Stimulated activated CD4-positive, alpha-beta T cell treated with anti-CD3 and anti-CD28 coated beads, Interleukin-15, amount 100 ng/mL, for 24 hours (primary cell): ENCODE results near the gene ZNF664.

ENCODE experiments used
- DNase-seq: peaks from one replicate; pipeline ENCODE4 v3.0.0-alpha.2; 2020

The ZNF664 gene

DNA sequence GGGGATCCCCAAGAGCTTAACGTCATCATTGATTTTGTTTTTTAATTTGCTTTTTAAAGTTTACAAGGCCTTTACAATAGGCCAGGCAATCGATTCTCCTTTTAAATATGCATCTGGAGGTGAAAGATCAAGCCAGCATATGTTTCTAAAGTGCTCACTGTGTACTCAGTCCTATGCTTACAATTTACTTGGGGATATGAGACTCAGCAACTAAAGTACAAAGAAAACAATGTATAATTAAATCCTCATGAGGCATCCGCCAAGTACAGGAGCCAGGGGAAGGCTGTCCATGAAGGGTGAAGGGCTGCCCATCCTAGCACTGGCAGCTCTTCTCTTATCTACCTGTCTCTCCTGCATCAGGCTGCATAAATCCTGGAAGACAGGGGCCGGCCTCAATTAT is 12.2 kb upstream of the ZNF664 start:
- DNase-seq: no peak

DNA sequence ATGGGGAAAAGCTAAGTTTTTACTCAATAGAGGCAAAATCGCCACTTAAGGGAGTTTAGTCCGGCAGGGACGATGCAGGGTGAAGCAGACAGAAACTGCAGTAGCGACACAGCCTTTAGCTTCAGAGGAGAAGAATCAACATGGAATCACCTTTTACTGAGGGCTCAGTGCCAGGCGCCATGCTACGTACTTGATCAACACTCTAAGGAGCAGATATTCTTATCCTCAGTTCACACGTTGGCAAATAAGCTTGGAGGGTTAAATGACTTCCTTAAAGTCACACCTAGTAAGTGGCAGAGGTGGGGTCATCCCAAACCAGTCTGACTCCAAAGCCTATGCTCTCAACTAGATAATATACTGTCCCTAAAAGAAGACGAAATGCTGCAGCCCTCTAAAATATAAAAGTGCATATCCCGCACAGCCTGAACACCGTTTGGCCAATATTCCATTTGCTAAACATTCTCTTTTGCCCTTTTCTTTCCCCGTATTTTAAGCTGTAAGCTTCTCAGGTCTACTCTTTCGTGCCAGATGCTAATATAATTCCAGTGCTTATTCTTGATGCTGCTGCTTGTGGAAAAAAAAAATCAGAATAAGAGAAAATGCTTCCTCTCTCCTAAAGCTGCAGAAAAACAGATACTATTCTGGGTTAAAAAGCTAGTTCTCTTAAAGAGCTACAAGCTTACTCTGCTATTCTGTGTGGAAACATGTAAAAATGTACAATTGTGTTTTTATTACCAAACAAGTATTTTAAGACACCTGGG is 11.2 kb upstream of the ZNF664 start:
- no peak for DNase-seq

DNA sequence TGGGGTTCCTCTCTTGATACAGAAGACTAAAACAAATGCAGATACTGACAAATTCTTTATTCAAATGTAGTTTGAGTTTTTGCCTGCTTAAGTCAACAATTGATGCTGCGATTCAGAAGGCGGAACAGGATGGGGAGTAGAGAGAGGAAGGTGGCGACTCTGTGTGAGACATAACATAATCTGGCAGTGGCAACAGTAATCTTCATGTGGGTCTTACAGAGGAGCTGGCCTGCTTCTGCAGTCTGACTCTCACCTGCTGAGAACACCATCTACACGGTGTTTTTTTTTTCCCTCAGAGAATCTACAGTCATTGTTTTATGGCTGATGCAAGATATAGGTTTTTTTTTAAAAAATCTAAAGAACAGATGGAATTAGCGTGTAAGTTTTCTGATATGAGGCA is 10.5 kb upstream of the ZNF664 start:
- no peak for DNase-seq

DNA sequence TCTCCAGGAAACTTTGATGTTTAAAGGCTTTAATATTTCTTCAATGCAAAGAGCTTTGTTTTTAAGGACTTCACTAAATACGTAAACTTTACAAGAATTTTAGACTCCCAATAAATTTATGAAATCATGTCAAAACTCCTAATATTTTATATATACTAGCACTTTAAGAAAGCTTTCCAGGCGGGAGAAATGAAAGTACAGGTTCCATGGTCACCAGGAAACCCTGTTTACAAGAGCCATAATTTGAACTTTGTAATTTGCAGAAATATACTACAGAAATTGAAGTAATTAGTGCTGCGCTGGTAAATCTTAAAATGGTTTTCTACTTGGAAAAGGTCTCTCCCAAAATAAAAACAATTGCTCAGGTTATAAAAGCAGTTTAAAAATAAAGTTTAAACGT is 9.2 kb upstream of the ZNF664 start:
- no peak for DNase-seq

DNA sequence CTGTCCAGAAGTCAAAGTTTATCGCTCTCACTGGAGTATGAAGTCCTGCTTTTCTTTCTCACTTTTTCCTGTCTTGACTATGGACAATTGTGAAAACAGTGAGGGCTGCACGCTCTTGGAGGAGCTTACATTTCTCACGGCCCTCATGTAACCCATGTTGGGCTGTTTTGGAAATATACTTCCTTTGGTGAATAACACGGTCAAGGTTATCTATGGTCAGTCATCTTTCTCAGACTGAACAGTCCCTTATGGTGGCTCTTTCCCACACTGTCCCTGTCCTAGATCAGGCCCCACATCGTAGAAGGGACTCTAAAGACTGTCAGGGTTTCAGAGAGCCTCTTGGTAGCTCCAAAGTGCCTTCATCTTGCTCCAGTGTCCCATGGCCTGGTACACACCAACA is 7.6 kb upstream of the ZNF664 start:
- no peak for DNase-seq

DNA sequence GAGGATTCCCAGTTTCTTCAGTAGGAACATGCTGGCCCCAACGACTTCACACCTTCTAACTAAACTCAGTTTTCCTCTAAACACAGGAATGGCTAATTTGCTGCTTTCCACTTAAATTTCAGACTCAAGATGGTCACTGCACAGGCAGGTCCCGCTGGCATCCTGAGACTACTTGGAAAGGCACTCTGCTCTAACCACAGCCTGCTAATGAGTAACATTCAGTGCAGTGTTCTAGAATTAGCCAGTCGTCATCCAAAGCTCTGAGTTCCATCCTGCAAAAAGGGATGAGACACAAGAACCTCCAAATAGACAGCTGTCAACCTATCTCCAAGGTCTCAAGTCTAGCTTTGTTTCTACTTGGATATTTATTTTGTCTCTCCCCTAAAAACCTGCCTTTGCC is 6.4 kb upstream of the ZNF664 start:
- DNase-seq: no peak

DNA sequence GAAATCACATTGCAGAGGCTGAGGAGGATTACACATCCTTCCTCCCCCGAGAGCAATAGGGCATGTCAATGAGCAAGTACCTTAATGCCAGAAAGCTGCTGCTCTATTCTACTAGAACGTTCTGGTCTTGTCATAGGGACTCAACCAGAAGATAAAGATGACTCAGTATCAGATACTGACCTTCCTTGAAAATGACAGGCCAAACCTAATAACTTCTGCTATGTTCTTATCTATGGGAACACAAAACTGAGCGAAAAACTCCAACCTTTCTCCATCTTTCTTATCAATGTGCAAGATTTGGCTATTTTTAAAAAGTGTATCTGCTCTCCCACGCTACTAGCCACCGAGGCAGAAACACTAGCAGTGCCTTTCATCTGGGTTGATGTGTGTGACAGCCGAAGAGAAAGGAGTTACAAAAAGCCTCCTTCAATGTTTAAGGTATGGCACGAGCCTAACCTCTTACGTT is 5.9 kb upstream of the ZNF664 start:
- no peak for DNase-seq

DNA sequence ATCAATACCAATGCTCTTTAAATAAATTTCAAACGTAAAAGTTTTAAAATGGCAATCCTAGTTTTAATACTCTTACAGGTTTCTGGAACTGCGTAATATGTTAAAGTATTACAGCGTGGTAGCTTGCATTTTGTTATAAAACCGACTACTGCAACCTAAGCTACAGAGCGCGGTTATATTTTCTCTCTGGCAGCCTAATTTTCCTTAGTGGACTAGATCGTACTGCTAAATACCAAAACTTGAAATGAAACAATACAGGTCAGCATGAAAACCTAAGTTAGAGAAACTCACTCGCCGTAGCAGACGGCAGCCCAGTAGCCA is 1.6 kb upstream of the ZNF664 start:
- no peak for DNase-seq

DNA sequence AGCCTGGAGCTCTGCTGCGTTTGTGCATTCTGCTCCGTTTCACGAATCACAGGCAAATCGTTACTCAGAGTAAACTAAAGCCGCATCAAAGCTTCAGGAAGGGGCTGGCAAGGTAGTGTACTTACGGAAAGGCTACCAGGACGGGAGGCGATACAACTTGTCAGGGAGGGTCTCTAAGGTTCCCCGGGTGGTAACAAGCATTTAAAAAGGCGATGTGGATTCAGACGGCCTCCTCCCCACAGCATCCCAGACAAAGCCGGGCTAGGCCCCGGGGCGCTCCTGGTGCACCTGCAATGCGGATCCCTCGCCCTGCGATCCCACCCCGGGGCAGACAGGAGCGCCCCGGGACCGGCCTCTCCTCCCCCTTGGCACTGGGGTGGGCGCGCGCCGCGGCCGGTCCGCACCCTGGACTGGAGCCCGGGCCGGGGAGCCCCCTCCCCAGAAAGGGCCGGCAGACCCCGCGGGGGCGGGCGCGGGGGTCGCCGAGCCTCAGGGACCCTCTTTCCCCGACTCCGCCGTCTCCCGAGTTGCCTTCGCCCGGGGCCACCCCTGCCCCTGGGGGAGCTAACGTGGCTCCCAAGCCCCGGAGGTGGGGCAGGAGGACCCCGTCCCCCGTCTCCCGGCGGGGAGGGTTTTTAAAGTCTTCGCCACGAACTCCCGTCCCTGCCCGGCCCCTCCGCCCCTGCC is 1.1 kb upstream of the ZNF664 start:
- DNase-seq: peak; percentile 45

DNA sequence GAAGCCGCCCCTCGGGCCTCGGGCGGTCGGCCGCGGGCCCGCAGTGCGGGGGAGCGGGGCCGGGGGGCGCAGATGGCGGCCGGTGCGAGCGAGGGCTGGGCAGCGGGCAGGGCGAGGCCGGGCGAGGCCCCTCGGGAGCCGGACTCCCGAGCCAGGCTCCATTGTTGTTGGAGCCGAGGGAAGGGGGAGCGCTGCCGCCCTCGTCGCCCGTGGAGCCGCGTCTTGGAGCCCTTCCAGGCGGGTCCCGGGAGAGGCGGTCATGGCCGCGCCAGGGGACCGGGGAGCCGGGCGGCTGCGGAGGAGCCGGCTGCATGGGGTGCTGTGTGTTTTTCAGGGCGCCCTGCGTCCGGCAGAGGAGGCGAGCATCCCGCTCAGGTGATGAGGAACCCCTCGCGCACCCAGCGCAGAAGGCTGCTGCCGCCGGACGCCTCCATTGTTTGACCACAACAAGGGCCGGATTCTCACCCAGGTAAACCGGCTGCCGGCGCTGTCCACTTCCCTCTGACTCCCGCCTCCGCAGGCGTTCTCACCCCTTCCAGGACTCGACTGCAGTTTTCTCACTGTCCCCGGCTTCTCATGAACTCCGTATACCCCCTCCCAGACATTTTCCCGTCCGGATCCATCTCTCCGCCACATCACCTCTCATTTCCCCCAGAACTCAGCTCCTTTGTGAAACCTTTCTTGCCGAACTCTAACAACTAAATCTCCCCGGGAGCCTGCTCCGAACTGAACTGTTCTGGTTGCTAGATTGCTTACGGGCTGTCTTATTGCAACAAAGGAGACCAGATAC is 732 bp downstream of the ZNF664 start:
- peak; percentile 43 for DNase-seq

DNA sequence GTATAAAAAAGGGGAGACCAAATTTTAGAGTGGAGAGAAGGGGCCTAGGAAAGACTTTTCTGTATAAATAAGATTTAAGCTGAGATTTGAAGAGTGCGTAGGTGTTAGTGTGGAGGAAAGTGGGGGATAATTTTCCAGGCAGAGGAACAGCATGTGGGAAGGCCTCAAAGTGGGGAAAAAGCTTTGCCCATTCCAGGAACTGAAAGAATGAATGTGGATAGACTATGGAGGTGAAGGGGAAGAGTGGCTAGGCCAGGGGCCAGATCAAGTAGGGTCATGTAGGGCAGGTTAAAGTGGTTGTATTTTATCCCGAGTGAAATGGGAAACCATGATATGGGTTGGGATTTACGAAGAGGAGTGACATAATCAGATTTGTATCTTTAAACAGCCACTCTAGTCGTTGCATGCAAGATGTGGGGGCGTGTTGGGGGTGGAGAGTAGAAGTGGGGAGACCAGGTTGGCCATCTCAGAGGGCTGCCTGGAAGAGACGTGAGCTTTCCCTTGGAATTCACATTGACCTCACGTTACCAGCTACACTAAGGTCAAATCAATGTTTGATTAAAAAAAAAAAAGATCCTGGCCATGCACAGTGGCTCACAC is 3.3 kb downstream of the ZNF664 start:
- DNase-seq: no peak

DNA sequence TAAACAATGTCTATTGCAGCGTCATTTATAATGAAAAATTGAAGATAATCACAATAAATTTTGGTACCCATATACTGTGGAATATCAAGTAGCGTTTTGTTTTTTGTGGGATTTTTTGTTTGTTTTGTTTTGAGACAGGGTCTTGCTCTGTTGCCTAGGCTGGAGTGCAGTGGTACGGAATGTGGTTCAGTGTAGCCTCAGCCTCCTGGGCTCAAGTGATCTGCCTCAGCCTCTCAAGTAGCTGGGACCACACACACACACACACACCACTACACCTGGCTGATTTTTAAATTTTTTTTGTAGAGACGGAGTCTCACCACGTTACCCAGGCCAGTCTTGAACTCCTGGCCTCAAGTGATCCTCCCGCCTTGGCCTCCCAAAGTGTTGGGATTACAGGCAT is 6.6 kb downstream of the ZNF664 start:
- no peak for DNase-seq

DNA sequence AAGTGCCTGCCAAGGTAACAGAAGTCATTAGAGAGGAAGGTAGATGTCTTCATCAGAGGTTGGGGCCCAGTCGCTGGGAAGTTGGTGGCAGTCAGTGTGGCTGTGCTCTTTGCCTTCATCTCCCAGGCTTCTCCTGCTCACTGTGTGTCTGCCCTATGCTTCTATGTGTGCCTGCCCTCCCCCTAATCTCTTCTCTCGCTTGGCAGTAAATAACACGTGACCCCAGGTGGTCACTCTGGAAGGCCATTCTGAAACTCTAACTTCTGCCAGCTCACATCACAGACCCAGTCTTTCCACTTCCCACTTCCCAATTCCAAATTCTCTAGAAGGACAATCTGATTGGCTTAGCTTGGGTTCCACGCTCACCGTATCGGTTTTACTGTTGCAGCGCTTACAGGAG is 9.3 kb downstream of the ZNF664 start:
- no peak for DNase-seq

DNA sequence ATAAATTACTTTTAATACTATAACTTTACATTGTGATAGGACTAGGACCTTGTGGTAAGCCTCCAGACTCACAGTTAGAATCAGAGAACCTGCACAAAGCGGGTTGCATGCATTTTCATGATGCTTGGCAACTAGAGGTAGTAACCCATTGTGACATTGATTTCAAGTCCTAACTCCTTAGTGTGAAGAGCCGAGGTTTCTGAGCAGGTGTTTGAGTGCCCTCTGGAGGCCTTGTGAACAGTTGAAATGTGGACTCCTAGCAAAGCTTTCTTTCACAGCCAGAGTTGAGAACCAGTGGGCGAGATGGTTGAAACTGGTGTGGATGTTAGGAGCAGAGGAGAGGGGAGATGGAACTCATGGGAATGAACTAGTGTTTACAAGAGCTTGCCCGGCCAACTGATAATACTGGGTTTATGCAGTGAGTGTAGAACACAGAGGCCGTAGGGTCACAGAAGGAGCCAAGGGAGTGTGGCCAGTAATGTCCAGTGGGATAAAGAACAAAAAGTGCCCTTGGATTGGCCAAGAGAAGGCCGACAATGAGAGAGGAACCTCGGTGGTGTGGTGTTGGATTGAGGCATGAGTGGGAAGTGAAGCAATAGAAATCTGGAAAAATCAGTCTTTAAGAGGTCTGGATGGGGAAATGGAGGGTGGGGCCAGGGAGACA is 10.9 kb downstream of the ZNF664 start:
- peak; percentile 36 for DNase-seq

DNA sequence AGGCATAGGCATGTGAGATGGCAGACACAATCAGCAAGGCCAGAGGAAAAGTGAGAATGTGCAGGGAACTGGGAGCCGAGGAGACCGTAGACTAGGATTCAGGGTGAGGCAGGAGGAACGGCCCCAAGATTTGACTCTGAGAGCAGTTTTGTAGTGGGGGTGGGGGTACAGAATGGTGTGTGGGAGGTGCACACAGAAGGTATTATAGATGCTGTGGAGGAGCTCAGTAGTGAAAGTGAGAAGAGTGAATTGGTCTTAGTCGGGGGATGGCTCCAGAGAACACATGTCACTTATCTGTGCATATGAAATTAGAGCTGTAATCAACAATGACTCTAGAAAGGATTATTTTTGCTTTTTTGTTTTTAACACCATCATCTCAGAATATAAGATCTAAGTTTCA is 11.9 kb downstream of the ZNF664 start:
- DNase-seq: no peak

DNA sequence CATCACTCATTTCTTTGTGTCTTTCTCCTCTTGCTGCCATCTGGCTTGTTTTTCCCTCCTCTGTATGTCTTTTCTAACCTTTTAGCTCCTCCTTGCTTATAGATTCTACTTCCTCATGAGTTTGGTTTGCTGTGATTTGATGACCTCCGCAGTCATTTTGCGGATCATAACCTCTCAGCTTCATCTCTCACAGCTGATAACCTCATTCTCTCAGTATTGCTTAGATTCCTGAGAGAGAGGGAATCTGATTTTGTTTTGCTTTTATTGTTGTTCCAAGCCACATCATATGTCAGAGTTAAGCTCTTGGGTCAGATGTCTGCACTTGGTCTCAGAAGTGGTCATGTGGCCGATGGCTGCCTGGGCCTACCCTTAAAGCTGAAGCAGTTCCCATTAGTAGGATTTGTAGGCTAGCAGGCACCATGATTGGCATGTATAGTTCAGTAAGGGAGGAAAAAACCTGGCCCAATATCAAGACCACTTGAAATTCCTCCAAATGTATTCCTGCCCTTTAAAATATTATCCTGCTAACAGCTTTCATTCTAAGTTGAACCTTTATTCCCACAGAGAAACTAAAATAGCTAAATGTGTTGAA is 13.5 kb downstream of the ZNF664 start:
- DNase-seq: no peak

DNA sequence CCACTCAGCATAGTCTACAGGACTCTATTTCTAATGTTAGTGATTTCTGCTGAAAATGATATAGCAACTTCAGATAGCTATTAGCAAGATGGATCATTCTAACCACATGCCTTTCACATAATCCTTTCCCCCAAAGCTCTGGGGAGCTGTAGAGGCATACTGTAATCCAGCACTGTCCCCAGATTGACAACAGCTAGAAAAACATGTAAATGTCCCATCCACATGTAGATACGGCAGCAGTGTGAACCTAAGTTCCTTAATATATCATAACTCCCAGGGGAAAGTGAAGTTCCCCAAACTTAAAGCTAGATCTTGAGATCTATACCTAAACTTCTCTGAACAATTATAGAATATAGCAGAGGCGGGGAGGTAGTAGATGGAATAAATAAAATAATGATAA is 14.0 kb downstream of the ZNF664 start:
- DNase-seq: no peak

DNA sequence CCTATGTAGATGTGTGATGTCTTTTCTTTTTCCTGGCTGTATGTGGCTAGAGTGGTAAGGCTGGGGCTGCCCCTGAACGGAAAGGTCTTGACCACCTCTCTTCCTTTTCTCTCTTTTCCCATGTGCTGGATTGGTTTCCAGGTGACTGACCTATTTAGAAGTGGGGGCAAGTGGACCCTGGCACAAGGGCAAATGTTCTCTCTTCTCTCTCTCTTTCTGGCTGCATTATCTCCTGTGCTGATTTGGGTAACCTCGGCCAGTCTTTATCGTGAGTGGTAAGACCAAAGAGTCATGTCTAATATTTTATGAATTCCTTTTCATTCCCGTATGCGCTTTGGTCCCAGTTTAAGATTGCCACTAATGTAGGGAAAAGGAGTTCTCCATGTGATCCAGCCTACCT is 16.2 kb downstream of the ZNF664 start:
- no peak for DNase-seq

DNA sequence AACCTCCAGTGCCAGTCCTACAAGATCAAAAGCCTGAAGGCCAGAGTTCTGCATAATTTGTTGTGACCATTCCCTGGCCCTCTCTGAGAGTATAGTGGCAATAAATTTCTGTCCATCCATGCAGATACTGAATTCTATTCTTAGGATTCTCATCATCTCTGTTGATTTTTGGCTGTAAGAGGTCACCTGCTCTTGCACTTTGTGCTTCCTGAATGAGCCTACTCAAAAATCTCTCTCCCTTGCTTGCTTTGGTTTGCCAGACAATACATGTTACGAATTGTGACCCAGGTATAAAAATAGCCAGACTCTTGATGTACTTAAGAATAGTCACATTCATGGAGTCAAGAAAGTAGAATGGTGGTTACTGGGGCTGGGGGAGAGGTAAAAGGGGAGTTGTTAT is 16.7 kb downstream of the ZNF664 start:
- DNase-seq: no peak

DNA sequence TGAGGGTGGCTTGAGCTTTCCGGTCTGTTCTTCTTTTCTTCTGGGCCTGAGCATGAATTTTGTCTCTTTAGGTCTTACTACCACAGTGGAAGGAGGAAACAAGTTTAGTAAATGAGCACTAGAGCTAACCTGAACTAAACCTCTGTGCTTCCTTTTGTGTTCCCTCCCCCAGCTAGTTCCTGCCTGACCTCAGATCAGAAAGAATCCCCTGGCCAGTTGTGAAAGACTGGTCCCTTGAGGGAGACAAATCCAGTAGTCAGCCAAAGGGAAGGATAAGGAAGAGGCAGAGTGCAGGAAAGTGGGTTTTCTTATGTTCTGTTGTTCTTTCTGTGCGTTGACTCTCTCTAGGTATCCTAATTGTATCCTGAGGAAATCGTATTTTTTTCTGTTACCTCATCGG is 17.5 kb downstream of the ZNF664 start:
- DNase-seq: no peak

DNA sequence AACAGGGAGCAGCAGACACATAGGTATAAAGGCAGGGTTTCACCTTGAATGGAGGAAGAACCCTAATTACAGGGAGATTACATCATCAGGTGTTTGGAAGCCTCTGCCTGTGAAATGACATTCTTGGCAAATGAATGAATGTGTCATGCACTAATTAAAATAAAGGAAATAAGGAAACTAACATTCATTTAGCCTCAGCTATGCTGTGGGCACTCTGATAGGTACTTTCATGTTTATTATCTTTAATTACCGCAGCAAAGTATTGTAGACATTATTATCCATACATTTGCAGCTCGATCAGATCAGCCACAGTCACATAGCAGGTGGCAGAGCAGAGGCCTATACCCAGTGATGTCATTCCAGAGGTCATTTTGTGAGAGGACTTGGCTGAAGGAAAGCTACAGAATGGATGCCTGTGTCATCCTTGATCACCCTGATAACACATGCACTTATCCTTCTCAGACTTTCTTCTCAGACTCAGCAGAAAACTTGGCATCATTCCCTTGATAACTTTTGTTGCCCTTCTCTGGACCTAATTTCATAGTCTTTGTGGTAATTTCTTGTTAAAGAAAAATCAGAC is 18.4 kb downstream of the ZNF664 start:
- no peak for DNase-seq

DNA sequence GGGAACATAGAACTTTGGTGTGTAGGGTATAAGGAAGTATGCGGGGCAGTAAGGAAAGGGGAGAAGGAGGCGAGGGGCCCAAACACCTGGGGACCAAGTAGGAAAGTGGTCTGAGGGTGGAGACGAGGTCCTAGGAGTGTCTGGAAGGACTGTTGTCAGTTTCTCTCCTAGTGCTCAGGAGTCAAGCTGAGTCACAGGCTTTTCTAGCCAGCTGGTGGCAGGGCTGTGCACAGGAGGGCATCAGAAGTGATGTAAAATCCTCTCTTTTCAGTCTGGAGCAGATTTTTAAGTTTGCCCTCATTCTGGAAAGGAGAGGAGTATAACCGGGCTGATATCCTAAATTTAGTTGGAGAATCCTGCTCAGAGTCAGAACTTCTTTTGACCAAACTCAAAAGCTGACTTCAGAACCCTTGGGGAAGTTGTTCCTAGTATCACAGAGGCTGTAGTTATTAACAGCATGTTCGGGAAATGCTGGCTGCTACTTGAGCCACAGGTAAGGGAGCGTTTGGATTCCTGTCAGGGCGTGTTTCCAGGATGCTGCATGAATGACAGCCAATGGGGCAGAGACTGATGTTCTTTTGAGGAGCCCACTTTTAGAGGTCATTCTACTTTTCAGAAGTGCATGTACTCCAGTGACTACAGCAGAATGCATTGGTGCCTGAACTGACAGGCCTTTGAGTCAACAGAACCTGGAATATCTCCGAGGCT is 19.3 kb downstream of the ZNF664 start:
- no peak for DNase-seq
